GM12878 (cell line): ENCODE data around the gene SH3YL1. TPM values are rescaled to one million over a fixed set of nuclear protein-coding genes. Genes with fewer than 3 reads are reported as not detected.

ENCODE experiments used
- ATAC-seq: fragments of 200-7000 bp; cut with Tn5 transposase; 3 replicates; pipeline ENCODE4 v1.9.1; 2020; ENCODE audit warnings: mild to moderate bottlenecking, moderate library complexity
- BruUV-seq: library from RNA; stranded (reverse); fragments of 400-500 nt; replicated peaks from 2 replicates; lab custom pipeline; 2021; lab: Mats Ljungman, UMichigan
- CTCF ChIA-PET: fragments of 300-600 bp; sonication (Branson Sonifier 250); formaldehyde crosslinking; extraction: SDS; loops from one replicate; lab custom pipeline; 2021; ENCODE audit warnings: inconsistent platforms; lab: Yijun Ruan, JAX
- POLR2A ChIA-PET: fragments of 350-600 bp; formaldehyde crosslinking; extraction: SDS; loops from one replicate; lab custom pipeline; 2021; ENCODE audit warnings: inconsistent platforms; lab: Charles Lee
- RAD21 ChIA-PET: fragments of 300-600 bp; sonication (Branson Sonifier 250); formaldehyde crosslinking; loops from one replicate; lab custom pipeline; 2023; ENCODE audit warnings: antibody characterized with exemption; ENCODE audit not compliant: unreplicated experiment; lab: Charles Lee
- SMC1A ChIA-PET: fragments of 300-600 bp; sonication (Branson Sonifier 250); formaldehyde crosslinking; loops from one replicate; lab custom pipeline; 2023; ENCODE audit not compliant: unreplicated experiment, uncharacterized antibody; lab: Charles Lee
- DNase-seq: peaks from one replicate; pipeline ENCODE4 v3.0.0-alpha.2; 2011; ENCODE audit warnings: low read depth, low spot score
- FAIRE-seq: peaks from 3 replicates; lab custom pipeline; 2011; peaks lifted over from hg19 to GRCh38; lab: Jason Lieb, UNC
- H2AFZ ChIP-seq: 2 replicates; pipeline ENCODE4 v1.6.0; 2011; ENCODE audit warnings: low read depth, low read length, control low read depth; ENCODE audit not compliant: control insufficient read depth
- H3K27ac ChIP-seq: 2 replicates; pipeline ENCODE4 v1.5.1; 2011; ENCODE audit warnings: control low read depth; ENCODE audit not compliant: control insufficient read depth, insufficient read depth
- H3K27me3 ChIP-seq, 2 experiments: replicated peaks in 1 of 2; 2 replicates each; pipeline versions ENCODE4 v1.6.0 to v1.6.1; 2011; ENCODE audit warnings: low read length in 1 of 2; ENCODE audit not compliant: control insufficient read depth in 2 of 2, insufficient read depth in 2 of 2
- H3K36me3 ChIP-seq, 2 experiments: 2 replicates each; pipeline ENCODE4 v1.5.1; 2011; ENCODE audit warnings: low read length in 1 of 2; ENCODE audit not compliant: control insufficient read depth in 2 of 2, insufficient read depth in 2 of 2
- H3K4me1 ChIP-seq: 2 replicates; pipeline ENCODE4 v1.6.1; 2011; ENCODE audit warnings: mild to moderate bottlenecking, low read length, moderate library complexity, mixed read lengths; ENCODE audit not compliant: control insufficient read depth, insufficient read depth
- H3K4me2 ChIP-seq: 2 replicates; pipeline ENCODE4 v1.6.0; 2011; ENCODE audit warnings: control low read depth; ENCODE audit not compliant: control insufficient read depth, insufficient read depth
- H3K4me3 ChIP-seq: fragments of 200-600 bp; sonication (generic); 2 replicates; pipeline ENCODE4 v1.5.1; 2016
- H3K79me2 ChIP-seq: 2 replicates; pipeline ENCODE4 v1.6.0; 2011; ENCODE audit warnings: low read length; ENCODE audit not compliant: control insufficient read depth, insufficient read depth
- H3K9ac ChIP-seq: 2 replicates; pipeline ENCODE4 v1.8.0; 2011; ENCODE audit warnings: low read length, control low read depth, mixed read lengths; ENCODE audit not compliant: control insufficient read depth, insufficient read depth
- H3K9me3 ChIP-seq: replicated peaks from 3 replicates; pipeline ENCODE4 v1.5.1; 2011; ENCODE audit warnings: mild to moderate bottlenecking, low read length; ENCODE audit not compliant: control insufficient read depth, insufficient read depth
- H4K20me1 ChIP-seq: 2 replicates; pipeline ENCODE4 v1.6.0; 2011; ENCODE audit not compliant: control insufficient read depth, insufficient read depth
- BHLHE40 ChIP-seq, 2 experiments: fragments of 450-650 bp in 1 of 2; IDR thresholded peaks; 2 replicates each; pipeline ENCODE4 v1.6.1; 2011 to 2017; ENCODE audit warnings: low read depth in 2 of 2, borderline replicate concordance in 1 of 2, improper control_type of control experiment in 1 of 2, low read length in 1 of 2, mild to moderate bottlenecking in 1 of 2
- HDAC6 ChIP-seq: fragments of 200-600 bp; sonication (generic); IDR thresholded peaks from one replicate; pipeline ENCODE4 v1.8.0; 2017; ENCODE audit warnings: antibody characterized with exemption; ENCODE audit not compliant: unreplicated experiment
- TBL1XR1 ChIP-seq: IDR thresholded peaks from 2 replicates; pipeline ENCODE4 v1.6.1; 2012; ENCODE audit warnings: low read depth, low read length, improper control_type of control experiment
- ZNF217 ChIP-seq: fragments of 450-650 bp; IDR thresholded peaks from 2 replicates; pipeline ENCODE4 v1.6.1; 2017; ENCODE audit warnings: antibody characterized with exemption, mild to moderate bottlenecking
- WGBS: methylation state at CpG from one replicate; pipeline ENCODE4 v1.1.6; 2016; ENCODE audit warnings: low lambda C conversion rate; ENCODE audit not compliant: insufficient replicate concordance, insufficient coverage; ENCODE audit errors: missing lambda C conversion rate; 5-methylcytosine and 5-hydroxymethylcytosine counted together
- in situ Hi-C: fragments of 300-500 bp; cut with MboI; formaldehyde crosslinking; loops from 9 replicates; pipeline ENCODE4 v1.14.3; 2018; ENCODE audit warnings: mixed read lengths
- intact Hi-C: fragments of 100-400 bp; cut with micrococcal nuclease; formaldehyde crosslinking; loops from one replicate; pipeline ENCODE4 v1.14.2; 2022; ENCODE audit not compliant: unreplicated experiment
- polyA plus RNA-seq, 11 experiments: library from polyadenylated mRNA; depleted of rRNA in 4 of 11; unstranded in 6 of 11; stranded (reverse) in 5 of 11; fragments of >200 nt; fragmentation: Nextera tagmentation in 4 of 11; fragmentation: Illumina TruSeq in 1 of 11; extraction: Ambion mirVana in 4 of 11; extraction: Trizol in 1 of 11; gene quantifications; 1 replicate in 1 of 11; 2 replicates in 10 of 11; pipeline versions ENCODE4 v1.2.1 to v1.2.3, GENCODE V29; 2011 to 2016; ENCODE audit warnings: inconsistent platforms in 2 of 11, missing spikeins in 2 of 11, low read depth in 1 of 11
- total RNA-seq, 4 experiments: library from RNA; depleted of rRNA in 3 of 4; stranded (reverse); fragments of >200 nt in 3 of 4; fragmentation: Illumina TruSeq in 1 of 4; extraction: Trizol in 1 of 4; gene quantifications; 2 replicates each; pipeline versions ENCODE4 v1.2.1 to v1.2.3, GENCODE V29; 2013 to 2021

Gene SH3YL1
- total and polyA plus RNA-seq, 10 of the 15 experiments (the other 5 are each of a cell fraction or from before 2014, with no cell fraction given) = 12.2 to 22.4 (median 17.2) TPM

- Histone ChIP-seq H2AFZ (no peak overlapping the region), H3K4me3 (peak overlapping the region; percentile 20; the same call in 1 of the 2 replicates), H3K4me2 (peak overlapping the region; percentile 54; the same call in 1 of the 2 replicates), H3K27ac (no peak overlapping the region), H3K9me3 (no peaks in the 10 kb centered on the region), H3K27me3 (peaks cover 2 to 3% of the 10 kb centered on the region in 2 experiments; a peak in 2 of 4 replicates), H4K20me1 (no peaks in the 10 kb centered on the region), H3K9ac (no peak overlapping the region), H3K79me2 (no peaks in the 10 kb centered on the region), H3K36me3 (no peaks in the 10 kb centered on the region), H3K4me1 (no peaks in the 10 kb centered on the region)
- BruUV-seq = no TSS peak
- FAIRE-seq (no peak), DNase-seq (no peak), ATAC-seq (peak; percentile 40)
- ChIA-PET RAD21 (interaction anchor here (1.1 to 1.7 kb wide), 5 partner anchors 28 to 342 kb away, joined by 3 to 7 read pairs (median 4); no protein-coding TSS in a partner anchor), CTCF (interaction anchor here (0.9 to 1.7 kb wide), 5 partner anchors 9 to 270 kb away, joined by 3 to 5 read pairs (median 4); no protein-coding TSS in a partner anchor), SMC1A (interaction anchor here (0.9 to 1.1 kb wide), 4 partner anchors 74 to 271 kb away, joined by 3 read pairs; no protein-coding TSS in a partner anchor), POLR2A (no interaction called here)
- TF ChIP-seq ZNF217 (no peak), TBL1XR1 (no peak), HDAC6 (peak; percentile 79), BHLHE40 (IDR thresholded peaks at IDR 0.05; ENCODE audit: borderline replicate concordance in 1 of 2, low read depth in 2 of 2, low read length in 1 of 2) (peak in 1 of 2 experiments; percentile 52; a peak in 2 of 4 replicates)
- in situ Hi-C loops = no loop called here
- intact Hi-C loops = loop anchor here (1.0 kb wide), 2 partner anchors 43 to 117 kb away; no protein-coding TSS in a partner anchor
- 8% methylated on average over 47 of the region's 60 CpGs for WGBS
Observed at GRCh38 chr2:289362-290089, 25.7 kb upstream of the SH3YL1 start.
